Neural progenitor cell (in vitro differentiated cells): Measurements from ENCODE around the gene LAP3. TPM values are rescaled to one million over a fixed set of nuclear protein-coding genes. Genes with fewer than 3 reads are reported as not detected.

Source experiments
- DNase-seq: peaks from one replicate; pipeline ENCODE4 v3.0.0-alpha.2; 2016; ENCODE audit warnings: low spot score
- H2AFZ ChIP-seq: fragments of 200-600 bp; sonication (generic); replicated peaks from 2 replicates; pipeline ENCODE4 v1.6.1; 2016; ENCODE audit warnings: antibody characterized with exemption
- H3F3A ChIP-seq: fragments of 200-600 bp; sonication (generic); 2 replicates; pipeline ENCODE4 v1.6.1; 2016; ENCODE audit warnings: antibody characterized with exemption, low read depth
- H3K27ac ChIP-seq: fragments of 200-600 bp; sonication (generic); 2 replicates; pipeline ENCODE4 v1.5.1; 2016; ENCODE audit warnings: mild to moderate bottlenecking
- H3K27me3 ChIP-seq: fragments of 200-600 bp; sonication (generic); 2 replicates; pipeline ENCODE4 v1.6.1; 2016; ENCODE audit warnings: mild to moderate bottlenecking, moderate library complexity
- H3K36me3 ChIP-seq: fragments of 200-600 bp; sonication (generic); 2 replicates; pipeline ENCODE4 v1.5.1; 2016
- H3K4me1 ChIP-seq: fragments of 200-600 bp; sonication (generic); 2 replicates; pipeline ENCODE4 v1.6.1; 2016; ENCODE audit warnings: mixed run types
- H3K4me2 ChIP-seq: fragments of 200-600 bp; sonication (generic); 2 replicates; pipeline ENCODE4 v1.6.1; 2016
- H3K4me3 ChIP-seq: fragments of 200-600 bp; sonication (generic); 2 replicates; pipeline ENCODE4 v1.5.1; 2016
- H3K79me2 ChIP-seq: fragments of 200-600 bp; sonication (generic); 2 replicates; pipeline ENCODE4 v1.6.1; 2016; ENCODE audit warnings: low read depth
- H3K9ac ChIP-seq: fragments of 200-600 bp; sonication (generic); 2 replicates; pipeline ENCODE4 v1.6.1; 2016
- H3K9me3 ChIP-seq: fragments of 200-600 bp; sonication (generic); 2 replicates; pipeline ENCODE4 v1.5.1; 2016; ENCODE audit warnings: low read depth
- H4K20me1 ChIP-seq: fragments of 200-600 bp; sonication (generic); 2 replicates; pipeline ENCODE4 v1.6.1; 2016; ENCODE audit warnings: low read depth
- H3K27ac Mint-ChIP-seq: 3 replicates; pipeline ENCODE4 v1.8.0; 2021; ENCODE audit warnings: mixed read lengths
- H3K27me3 Mint-ChIP-seq: 2 replicates; pipeline ENCODE4 v1.8.0; 2022; ENCODE audit warnings: low read depth, mild to moderate bottlenecking, inconsistent platforms, moderate library complexity, mixed read lengths; ENCODE audit not compliant: insufficient read depth
- H3K36me3 Mint-ChIP-seq: 3 replicates; pipeline ENCODE4 v1.8.0; 2021; ENCODE audit warnings: mixed read lengths
- H3K4me1 Mint-ChIP-seq: 3 replicates; pipeline ENCODE4 v1.8.0; 2021; ENCODE audit warnings: mixed read lengths
- H3K4me3 Mint-ChIP-seq: 3 replicates; pipeline ENCODE4 v1.8.0; 2021; ENCODE audit warnings: mild to moderate bottlenecking, moderate library complexity, mixed read lengths
- H3K9me3 Mint-ChIP-seq: 3 replicates; pipeline ENCODE4 v1.8.0; 2020; ENCODE audit warnings: mixed read lengths
- EZH2 ChIP-seq: fragments of 200-600 bp; sonication (generic); IDR thresholded peaks from 2 replicates; pipeline ENCODE4 v1.6.1; 2017; ENCODE audit warnings: antibody characterized with exemption, mild to moderate bottlenecking, moderate library complexity
- EZH2phosphoT487 ChIP-seq: fragments of 200-600 bp; sonication (generic); IDR thresholded peaks from 2 replicates; pipeline ENCODE4 v1.6.1; 2017; ENCODE audit warnings: antibody characterized with exemption
- total RNA-seq: library from RNA; depleted of rRNA; stranded (reverse); fragments of >200 nt; gene quantifications from 2 replicates; pipeline ENCODE4 v1.2.3, GENCODE V29; 2015; ENCODE audit warnings: low replicate concordance
- TF ChIP-seq, protein P1 (sequence below): fragments of 200-600 bp; sonication (generic); IDR thresholded peaks from 2 replicates; pipeline ENCODE4 v1.5.1; 2017; ENCODE audit warnings: antibody characterized with exemption, mild to moderate bottlenecking

The LAP3 gene
- total RNA-seq, 1 donor from 2014 or later: 58.3 TPM

DNA sequence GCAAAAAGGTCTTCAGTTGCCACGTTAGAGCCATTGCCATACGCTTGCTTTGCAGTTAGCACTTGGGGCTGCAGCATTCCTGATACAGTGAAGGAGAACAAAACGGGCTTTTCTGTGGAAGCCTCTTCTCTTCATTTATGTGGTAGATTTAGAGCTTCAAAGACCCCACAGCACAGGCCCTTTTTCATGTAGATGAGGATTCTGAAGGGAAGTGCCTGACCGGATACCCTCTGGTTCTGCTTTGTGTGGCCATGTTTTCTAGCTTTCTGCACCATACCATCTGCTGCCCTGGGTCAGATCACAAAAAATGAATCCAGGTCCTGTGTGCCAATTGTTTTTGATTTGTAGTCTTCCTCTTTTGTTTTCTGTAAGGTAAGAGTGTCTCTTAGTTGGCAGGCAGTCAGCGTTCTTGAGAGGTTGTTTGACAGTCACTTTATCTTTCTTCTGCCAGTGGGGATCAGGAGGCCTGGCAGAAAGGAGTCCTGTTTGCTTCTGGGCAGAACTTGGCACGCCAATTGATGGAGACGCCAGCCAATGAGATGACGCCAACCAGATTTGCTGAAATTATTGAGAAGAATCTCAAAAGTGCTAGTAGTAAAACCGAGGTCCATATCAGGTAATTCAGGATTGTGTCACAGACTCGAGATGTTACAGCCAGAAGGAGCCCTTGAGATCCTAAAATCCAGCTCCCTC, 7.7 kb downstream of the LAP3 start:
- DNase-seq: no peak
- Mint-ChIP-seq H3K36me3 (peaks cover 17% of the 10 kb centered on the region), H3K9me3 (no peaks in the 10 kb centered on the region), H3K4me3 (no peak overlapping the region), H3K27ac (no peak overlapping the region), H3K4me1 (no peaks in the 10 kb centered on the region), H3K27me3 (no peaks in the 10 kb centered on the region)
- Histone ChIP-seq H3K36me3 (peaks cover 9% of the 10 kb centered on the region), H3K4me3 (no peak overlapping the region), H3K9ac (peak overlapping the region; percentile 20), H3K4me2 (no peak overlapping the region), H2AFZ (no peak overlapping the region), H3K27me3 (no peaks in the 10 kb centered on the region), H3K9me3 (no peaks in the 10 kb centered on the region), H3K79me2 (no peaks in the 10 kb centered on the region), H4K20me1 (no peaks in the 10 kb centered on the region), H3K4me1 (no peaks in the 10 kb centered on the region), H3F3A (no peaks in the 10 kb centered on the region), H3K27ac (no peak overlapping the region)
- no peak for TF ChIP-seq EZH2
- no peak for TF ChIP-seq EZH2phosphoT487
- TF ChIP-seq, protein P1, sequence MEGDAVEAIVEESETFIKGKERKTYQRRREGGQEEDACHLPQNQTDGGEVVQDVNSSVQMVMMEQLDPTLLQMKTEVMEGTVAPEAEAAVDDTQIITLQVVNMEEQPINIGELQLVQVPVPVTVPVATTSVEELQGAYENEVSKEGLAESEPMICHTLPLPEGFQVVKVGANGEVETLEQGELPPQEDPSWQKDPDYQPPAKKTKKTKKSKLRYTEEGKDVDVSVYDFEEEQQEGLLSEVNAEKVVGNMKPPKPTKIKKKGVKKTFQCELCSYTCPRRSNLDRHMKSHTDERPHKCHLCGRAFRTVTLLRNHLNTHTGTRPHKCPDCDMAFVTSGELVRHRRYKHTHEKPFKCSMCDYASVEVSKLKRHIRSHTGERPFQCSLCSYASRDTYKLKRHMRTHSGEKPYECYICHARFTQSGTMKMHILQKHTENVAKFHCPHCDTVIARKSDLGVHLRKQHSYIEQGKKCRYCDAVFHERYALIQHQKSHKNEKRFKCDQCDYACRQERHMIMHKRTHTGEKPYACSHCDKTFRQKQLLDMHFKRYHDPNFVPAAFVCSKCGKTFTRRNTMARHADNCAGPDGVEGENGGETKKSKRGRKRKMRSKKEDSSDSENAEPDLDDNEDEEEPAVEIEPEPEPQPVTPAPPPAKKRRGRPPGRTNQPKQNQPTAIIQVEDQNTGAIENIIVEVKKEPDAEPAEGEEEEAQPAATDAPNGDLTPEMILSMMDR: no peak

DNA sequence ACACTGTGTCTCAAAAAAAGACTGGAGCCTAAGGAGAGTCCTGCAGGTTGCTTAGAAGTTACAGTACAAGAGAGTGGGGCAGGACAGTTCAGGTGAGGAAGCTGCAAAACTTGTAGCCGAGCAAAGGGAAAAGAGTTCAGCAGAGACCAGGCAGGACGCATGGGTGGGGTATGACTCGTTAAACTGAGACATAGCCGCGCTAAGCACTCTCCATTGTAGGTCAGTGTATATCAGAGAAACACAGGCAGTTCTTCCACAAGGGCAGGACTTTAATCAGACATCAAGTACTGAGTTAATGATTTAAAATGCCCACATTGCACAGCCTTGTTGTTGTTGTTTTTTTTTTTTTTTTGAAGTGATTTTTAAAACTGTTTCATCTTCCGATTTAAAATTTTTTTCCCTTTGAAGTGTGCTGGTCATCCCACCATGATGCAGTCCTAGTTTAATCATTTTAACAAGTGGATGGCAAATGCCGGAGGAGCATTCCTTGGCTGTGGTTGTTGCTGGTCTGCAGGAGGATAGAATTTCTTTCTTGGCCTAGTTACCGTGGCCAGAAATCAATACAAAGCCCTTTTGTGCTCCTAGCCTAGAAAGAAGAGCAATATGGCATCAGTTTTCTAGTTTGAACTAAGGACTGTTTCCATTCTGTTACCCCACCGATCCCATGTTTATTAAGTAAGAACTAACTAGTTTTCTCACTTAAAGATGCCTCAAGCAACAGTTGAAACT, 10.3 kb downstream of the LAP3 start:
- Histone ChIP-seq H3K4me3 (no peak overlapping the region), H3K9ac (no peak overlapping the region), H3K4me1 (no peaks in the 10 kb centered on the region), H3K27ac (no peak overlapping the region), H3F3A (no peaks in the 10 kb centered on the region), H3K4me2 (no peak overlapping the region), H3K27me3 (no peaks in the 10 kb centered on the region), H3K79me2 (no peaks in the 10 kb centered on the region), H3K36me3 (peaks cover 9% of the 10 kb centered on the region), H2AFZ (no peak overlapping the region), H4K20me1 (no peaks in the 10 kb centered on the region), H3K9me3 (no peaks in the 10 kb centered on the region)
- no peaks in the 10 kb centered on the region for H3K27me3 Mint-ChIP-seq
- peaks cover 20% of the 10 kb centered on the region for H3K36me3 Mint-ChIP-seq
- TF ChIP-seq, protein P1: no peak
- TF ChIP-seq EZH2: no peak
- TF ChIP-seq EZH2phosphoT487: no peak
- no peak for DNase-seq
- no peaks in the 10 kb centered on the region for H3K9me3 Mint-ChIP-seq
- H3K27ac Mint-ChIP-seq: peak overlapping the region; percentile 69
- H3K4me3 Mint-ChIP-seq: no peak overlapping the region
- H3K4me1 Mint-ChIP-seq: no peaks in the 10 kb centered on the region

DNA sequence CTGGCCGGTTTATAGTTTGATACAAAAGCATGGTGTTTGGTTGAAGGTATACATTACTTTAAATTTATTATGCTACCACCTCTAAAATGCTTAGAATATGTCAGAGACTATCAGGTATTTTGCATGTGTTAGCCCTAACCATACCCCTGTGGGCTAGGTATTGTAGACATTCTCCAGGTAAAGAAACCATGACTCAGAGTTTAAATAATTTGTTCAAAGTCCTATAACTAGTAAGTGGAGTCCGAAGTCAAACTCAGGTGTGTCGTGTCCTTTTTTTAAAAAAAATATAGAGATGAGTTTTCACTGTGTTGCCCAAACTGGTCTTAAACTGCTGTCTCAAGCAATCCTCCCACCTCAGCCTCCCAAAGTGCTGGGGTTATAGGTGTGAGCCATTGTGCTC, 12.4 kb downstream of the LAP3 start:
- Histone ChIP-seq H3K4me1 (no peaks in the 10 kb centered on the region), H3K36me3 (peaks cover 9% of the 10 kb centered on the region), H3K9ac (no peak overlapping the region), H3K4me3 (no peak overlapping the region), H3K27me3 (no peaks in the 10 kb centered on the region), H3F3A (no peaks in the 10 kb centered on the region), H3K27ac (no peak overlapping the region), H3K4me2 (no peak overlapping the region), H4K20me1 (no peaks in the 10 kb centered on the region), H3K9me3 (no peaks in the 10 kb centered on the region), H3K79me2 (no peaks in the 10 kb centered on the region), H2AFZ (no peak overlapping the region)
- DNase-seq: no peak
- no peaks in the 10 kb centered on the region for H3K4me1 Mint-ChIP-seq
- no peak overlapping the region for H3K27ac Mint-ChIP-seq
- peaks cover 17% of the 10 kb centered on the region for H3K36me3 Mint-ChIP-seq
- no peak for TF ChIP-seq EZH2phosphoT487
- TF ChIP-seq, protein P1: no peak
- TF ChIP-seq EZH2: no peak
- H3K4me3 Mint-ChIP-seq: no peak overlapping the region
- no peaks in the 10 kb centered on the region for H3K27me3 Mint-ChIP-seq
- H3K9me3 Mint-ChIP-seq: no peaks in the 10 kb centered on the region
